ENCODE data around the gene UBE4A.

The UBE4A gene

GRCh38 chr11:118359295-118359958 lies at the start of gene UBE4A:
Gene UBE4A, plus strand, starts transcription at chr11:118359600. Its CDS starts 5,481 bp downstream, at chr11:118365081.
- peak; percentile 96 for DNase-seq

GRCh38 chr11:118310271-118310670 lies 49.1 kb upstream of the UBE4A start:
- DNase-seq: no peak

- DNase-seq: no peak
Observed at GRCh38 chr11:118310781-118311485, 48.5 kb upstream of the UBE4A start.

- no peak for DNase-seq
Observed at GRCh38 chr11:118311518-118311917, 47.9 kb upstream of the UBE4A start.

GRCh38 chr11:118312328-118312727 lies 47.1 kb upstream of the UBE4A start:
- no peak for DNase-seq

- no peak for DNase-seq
Observed at GRCh38 chr11:118313242-118313641, 46.2 kb upstream of the UBE4A start.

GRCh38 chr11:118314988-118315411 lies 44.4 kb upstream of the UBE4A start:
- no peak for DNase-seq

- DNase-seq: peak; percentile 2
Observed at GRCh38 chr11:118318124-118318523, 41.3 kb upstream of the UBE4A start.

- DNase-seq: no peak
Observed at GRCh38 chr11:118318581-118319336, 40.6 kb upstream of the UBE4A start.

- DNase-seq: no peak
Observed at GRCh38 chr11:118319337-118319707, 40.1 kb upstream of the UBE4A start.

- DNase-seq: no peak
Observed at GRCh38 chr11:118320515-118320914, 38.9 kb upstream of the UBE4A start.

- no peak for DNase-seq
Observed at GRCh38 chr11:118321386-118322082, 37.9 kb upstream of the UBE4A start.

GRCh38 chr11:118322721-118323120 lies 36.7 kb upstream of the UBE4A start:
- no peak for DNase-seq

GRCh38 chr11:118325283-118325682 lies 34.1 kb upstream of the UBE4A start:
- DNase-seq: no peak

- no peak for DNase-seq
Observed at GRCh38 chr11:118328745-118329144, 30.7 kb upstream of the UBE4A start.

GRCh38 chr11:118334745-118335144 lies 24.7 kb upstream of the UBE4A start:
- no peak for DNase-seq

- DNase-seq: no peak
Observed at GRCh38 chr11:118338637-118339061, 20.8 kb upstream of the UBE4A start.

- no peak for DNase-seq
Observed at GRCh38 chr11:118339281-118339961, 20.0 kb upstream of the UBE4A start.

GRCh38 chr11:118340449-118340848 lies 19.0 kb upstream of the UBE4A start:
- no peak for DNase-seq

GRCh38 chr11:118341261-118341660 lies 18.1 kb upstream of the UBE4A start:
- DNase-seq: no peak

- DNase-seq: no peak
Observed at GRCh38 chr11:118341815-118342489, 17.4 kb upstream of the UBE4A start.

All from DMS79 (cell line).